K562 (cell line): Measurements from ENCODE around the gene CCL13. TPM values are rescaled to one million over a fixed set of nuclear protein-coding genes. Genes with fewer than 3 reads are reported as not detected.

ENCODE experiments used
- ATAC-seq: fragments of 200-7000 bp; cut with Tn5 transposase; 3 replicates; pipeline ENCODE4 v1.9.1; 2020; ENCODE audit warnings: moderate library complexity
- BruUV-seq: library from RNA; stranded (reverse); fragments of 400-500 nt; replicated peaks from 2 replicates; lab custom pipeline; 2021; lab: Mats Ljungman, UMichigan
- CTCF ChIA-PET: fragments of 300-600 bp; formaldehyde crosslinking; extraction: SDS; loops from one replicate; lab custom pipeline; 2021; ENCODE audit warnings: low intra/inter-chr PET ratio; lab: Yijun Ruan, JAX
- POLR2A ChIA-PET: fragments of 300-600, 350-650 bp; sonication (Branson Sonifier 250); formaldehyde crosslinking; extraction: SDS; loops from one replicate; lab custom pipeline; 2021; ENCODE audit warnings: antibody characterized with exemption, inconsistent platforms; lab: Yijun Ruan, JAX
- DNase-seq, 4 experiments: peaks; one replicate each; pipeline versions ENCODE4 v3.0.0 to v3.0.0-alpha.2; 2011 to 2018; ENCODE audit warnings: low spot score in 3 of 4, mixed read lengths in 3 of 4; ENCODE audit errors: extremely low read depth in 1 of 4
- FAIRE-seq: peaks from 2 replicates; lab custom pipeline; 2011; peaks lifted over from hg19 to GRCh38; lab: Jason Lieb, UNC
- H2AFZ ChIP-seq: 2 replicates; pipeline ENCODE4 v1.6.0; 2011; ENCODE audit warnings: low read depth, low read length, control low read depth, inconsistent platforms
- H3K27ac ChIP-seq: fragments of 200-600 bp; 3 replicates; pipeline ENCODE4 v1.8.0; 2011; ENCODE audit warnings: low read depth, mild to moderate bottlenecking, control low read depth, inconsistent platforms, low read length, moderate library complexity, mixed read lengths; ENCODE audit errors: extremely low read depth
- H3K27me3 ChIP-seq, 2 experiments: fragments of 300-600 bp in 1 of 2; 2 replicates in 1 of 2; 3 replicates in 1 of 2; pipeline versions ENCODE4 v1.6.0 to v1.8.0; 2011; ENCODE audit warnings: inconsistent platforms in 2 of 2, low read length in 2 of 2, mild to moderate bottlenecking in 1 of 2, mixed read lengths in 1 of 2, moderate library complexity in 1 of 2; ENCODE audit not compliant: control insufficient read depth in 2 of 2, insufficient read depth in 2 of 2
- H3K36me3 ChIP-seq: fragments of 300-600 bp; 3 replicates; pipeline ENCODE4 v1.8.0; 2011; ENCODE audit warnings: mild to moderate bottlenecking, low read length, inconsistent platforms; ENCODE audit not compliant: control insufficient read depth, insufficient read depth
- H3K4me1 ChIP-seq, 2 experiments: fragments of 200-600 bp in 1 of 2; replicated peaks in 1 of 2; 2 replicates in 1 of 2; 3 replicates in 1 of 2; pipeline versions ENCODE4 v1.5.1 to v1.8.0; 2011; ENCODE audit warnings: inconsistent platforms in 2 of 2, low read length in 2 of 2, mild to moderate bottlenecking in 1 of 2, mixed read lengths in 1 of 2, moderate library complexity in 1 of 2; ENCODE audit not compliant: control insufficient read depth in 2 of 2, insufficient read depth in 2 of 2
- H3K4me2 ChIP-seq: 2 replicates; pipeline ENCODE4 v1.6.1; 2011; ENCODE audit warnings: low read length, control low read depth, inconsistent platforms, mixed read lengths; ENCODE audit not compliant: insufficient read depth
- H3K4me3 ChIP-seq: fragments of 200-600 bp; sonication (generic), shearing (Covaris generic); 2 replicates; pipeline ENCODE4 v1.5.1; 2016; ENCODE audit warnings: control low read depth, inconsistent platforms
- H3K79me2 ChIP-seq: fragments of 200-600 bp; 3 replicates; pipeline ENCODE4 v1.8.0; 2011; ENCODE audit warnings: low read length, inconsistent platforms; ENCODE audit not compliant: control insufficient read depth, insufficient read depth
- H3K9ac ChIP-seq, 2 experiments: 2 replicates each; pipeline versions ENCODE4 v1.6.0 to v1.6.1; 2011; ENCODE audit warnings: low read depth in 2 of 2, low read length in 2 of 2, control low read depth in 1 of 2, inconsistent platforms in 1 of 2, mild to moderate bottlenecking in 1 of 2, mixed read lengths in 1 of 2; ENCODE audit not compliant: insufficient read depth in 1 of 2
- H3K9me1 ChIP-seq: one replicate; pipeline ENCODE4 v1.6.0; 2011; ENCODE audit warnings: inconsistent platforms, mild to moderate bottlenecking, low read length, moderate library complexity; ENCODE audit not compliant: control insufficient read depth, insufficient read depth
- H3K9me3 ChIP-seq: replicated peaks from 2 replicates; pipeline ENCODE4 v1.5.1; 2011; ENCODE audit warnings: low read depth, low read length, inconsistent platforms; ENCODE audit not compliant: control insufficient read depth, insufficient read depth
- H4K20me1 ChIP-seq: replicated peaks from 2 replicates; pipeline ENCODE4 v1.6.1; 2011; ENCODE audit warnings: low read length, inconsistent platforms, mixed read lengths; ENCODE audit not compliant: control insufficient read depth, insufficient read depth
- CTCF ChIP-seq, 3 experiments: IDR thresholded peaks in 2 of 3; conservative IDR thresholded peaks in 1 of 3; 2 replicates each; pipeline ENCODE4 v1.5.1; 2011 to 2012; ENCODE audit warnings: low read length in 3 of 3, mild to moderate bottlenecking in 3 of 3, control low read depth in 2 of 3, improper control_type of control experiment in 1 of 3, inconsistent platforms in 1 of 3, low read depth in 1 of 3, mixed read lengths in 1 of 3, moderate library complexity in 1 of 3; ENCODE audit not compliant: insufficient read depth in 2 of 3
- SAFB2 ChIP-seq: fragments of 200-400 bp; formaldehyde crosslinking; IDR thresholded peaks from 2 replicates; pipeline ENCODE4 v1.6.1; 2018; ENCODE audit warnings: borderline replicate concordance, low read length, low read depth, moderate library complexity; ENCODE audit not compliant: severe bottlenecking
- ZNF707 ChIP-seq: fragments of 250-450 bp; sonication (Bioruptor Pico); conservative IDR thresholded peaks from 2 replicates; pipeline ENCODE4 v1.8.0; 2022; ENCODE audit warnings: inconsistent platforms, mild to moderate bottlenecking, moderate library complexity
- WGBS: fragments of 100-300 bp; shearing (Covaris generic); methylation state at CpG from one replicate; pipeline ENCODE4 v1.1.6; 2016; ENCODE audit warnings: low coverage, mixed read lengths; ENCODE audit not compliant: insufficient coverage; ENCODE audit errors: missing lambda C conversion rate; 5-methylcytosine and 5-hydroxymethylcytosine counted together
- in situ Hi-C: fragments of 300-500 bp; cut with MboI; formaldehyde crosslinking; loops from 4 replicates; pipeline ENCODE4 v1.15.0; 2018; ENCODE audit warnings: inconsistent platforms, mixed read lengths
- intact Hi-C: fragments of 100-400 bp; cut with micrococcal nuclease; formaldehyde crosslinking; loops from 2 replicates; pipeline ENCODE4 v1.14.2; 2022
- polyA plus RNA-seq, 8 experiments: library from polyadenylated mRNA; depleted of rRNA in 4 of 8; stranded (reverse) in 5 of 8; unstranded in 3 of 8; fragments of >200 nt; fragmentation: Nextera tagmentation in 2 of 8; fragmentation: Illumina TruSeq in 1 of 8; extraction: Ambion mirVana in 2 of 8; extraction: Trizol in 1 of 8; gene quantifications; 2 replicates each; pipeline versions ENCODE4 v1.2.1 to v1.2.3, GENCODE V29; 2011 to 2014; ENCODE audit warnings: inconsistent platforms in 1 of 8, missing spikeins in 1 of 8
- total RNA-seq, 7 experiments: library from RNA; depleted of rRNA in 6 of 7; stranded (reverse); fragments of >200 nt in 6 of 7; fragmentation: Illumina TruSeq in 2 of 7; extraction: Trizol in 2 of 7; gene quantifications; 2 replicates each; pipeline versions ENCODE4 v1.2.1 to v1.2.3, GENCODE V29; 2011 to 2021; ENCODE audit warnings: low replicate concordance in 1 of 7

The CCL13 gene
- total and polyA plus RNA-seq, 9 of the 15 experiments (the other 6 are each of a cell fraction or from before 2014, with no cell fraction given), result not detected

GRCh38 chr17:34357398-34357797, 1.1 kb downstream of the CCL13 start:
- Histone ChIP-seq H3K36me3 (no peaks in the 10 kb centered on the region), H3K9ac (no peak overlapping the region), H3K27ac (no peak overlapping the region), H3K4me1 (no peaks in the 10 kb centered on the region), H2AFZ (no peak overlapping the region), H4K20me1 (no peaks in the 10 kb centered on the region), H3K4me3 (no peak overlapping the region), H3K27me3 (no peaks in the 10 kb centered on the region; a peak in 1 of 5 replicates), H3K9me3 (no peaks in the 10 kb centered on the region), H3K9me1 (no peaks in the 10 kb centered on the region), H3K4me2 (no peak overlapping the region), H3K79me2 (no peaks in the 10 kb centered on the region)
- TF ChIP-seq CTCF (IDR thresholded peaks at IDR 0.05 in 2 of 3, conservative IDR thresholded peaks at IDR 0.05 in 1 of 3; ENCODE audit: insufficient read depth in 2 of 3, low read depth in 1 of 3, low read length in 3 of 3), result peak in 1 of 3 experiments; percentile 21; a peak in 1 of 6 replicates
- TF ChIP-seq SAFB2, result no peak
- no peak for TF ChIP-seq ZNF707 (CRISPR knock-in tag)
- 0% methylated on average over 2 of the region's 2 CpGs for WGBS
- BruUV-seq, result no TSS peak
- FAIRE-seq (no peak), DNase-seq (no peak), ATAC-seq (no peak)
- in situ Hi-C loops, result no loop called here
- ChIA-PET POLR2A (no interaction called here), CTCF (interaction anchor here (0.9 to 10.2 kb wide), 2 partner anchors 10 to 158 kb away, joined by 3 to 214 read pairs; no protein-coding TSS in a partner anchor)
- intact Hi-C loops, result no loop called here
